ENCODE results near the gene APBA2. TPM values are rescaled to one million over a fixed set of nuclear protein-coding genes. Genes with fewer than 3 reads are reported as not detected.

APBA2 gene
- total RNA-seq, 1 experiment from 2014 or later, result not detected

DNA sequence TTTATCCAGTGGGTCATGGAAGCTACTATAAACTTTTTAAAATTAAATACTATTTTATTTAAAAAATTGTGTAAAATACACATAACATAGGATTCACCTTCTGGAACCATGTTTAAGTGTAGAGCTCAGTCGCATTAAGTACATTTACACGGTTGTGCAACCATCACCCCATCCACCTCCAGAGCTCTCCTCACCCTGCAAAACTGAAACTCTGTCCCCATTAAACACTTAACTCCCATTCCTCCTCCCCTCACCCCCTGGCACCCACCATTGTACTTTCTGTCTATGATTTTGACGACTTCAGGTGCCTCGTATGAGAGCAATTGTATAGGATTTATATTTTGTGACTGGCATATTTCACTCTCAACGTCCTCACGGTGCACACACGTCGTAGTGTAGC lies 70.7 kb downstream of the APBA2 start:
- no peak overlapping the region for H3K4me3 Mint-ChIP-seq (ENCODE audit: unreplicated experiment)
- intact Hi-C loops (cut with micrococcal nuclease; ENCODE audit: unreplicated experiment), result no loop called here
- DNase-seq, result no peak
- no peaks in the 10 kb centered on the region for H3K27me3 ChIP-seq (replicated peaks; ENCODE audit: control insufficient read depth, insufficient read depth, low read length)
- no peaks in the 10 kb centered on the region for H3K36me3 ChIP-seq (ENCODE audit: control insufficient read depth, insufficient read depth, low read length)
- CTCF ChIA-PET, result no interaction called here
- H3K36me3 Mint-ChIP-seq (ENCODE audit: insufficient read depth, unreplicated experiment), result no peaks in the 10 kb centered on the region
- no peaks in the 10 kb centered on the region for H3K9me3 ChIP-seq
- H3K4me1 ChIP-seq, result no peaks in the 10 kb centered on the region
- no peaks in the 10 kb centered on the region for H3K4me1 Mint-ChIP-seq (ENCODE audit: low read depth, unreplicated experiment)
- H3K9me3 Mint-ChIP-seq (ENCODE audit: unreplicated experiment), result no peaks in the 10 kb centered on the region
- BruUV-seq (replicated peaks), result no TSS peak
- no peak overlapping the region for H3K27ac Mint-ChIP-seq (ENCODE audit: unreplicated experiment)
- TF ChIP-seq, protein P1, sequence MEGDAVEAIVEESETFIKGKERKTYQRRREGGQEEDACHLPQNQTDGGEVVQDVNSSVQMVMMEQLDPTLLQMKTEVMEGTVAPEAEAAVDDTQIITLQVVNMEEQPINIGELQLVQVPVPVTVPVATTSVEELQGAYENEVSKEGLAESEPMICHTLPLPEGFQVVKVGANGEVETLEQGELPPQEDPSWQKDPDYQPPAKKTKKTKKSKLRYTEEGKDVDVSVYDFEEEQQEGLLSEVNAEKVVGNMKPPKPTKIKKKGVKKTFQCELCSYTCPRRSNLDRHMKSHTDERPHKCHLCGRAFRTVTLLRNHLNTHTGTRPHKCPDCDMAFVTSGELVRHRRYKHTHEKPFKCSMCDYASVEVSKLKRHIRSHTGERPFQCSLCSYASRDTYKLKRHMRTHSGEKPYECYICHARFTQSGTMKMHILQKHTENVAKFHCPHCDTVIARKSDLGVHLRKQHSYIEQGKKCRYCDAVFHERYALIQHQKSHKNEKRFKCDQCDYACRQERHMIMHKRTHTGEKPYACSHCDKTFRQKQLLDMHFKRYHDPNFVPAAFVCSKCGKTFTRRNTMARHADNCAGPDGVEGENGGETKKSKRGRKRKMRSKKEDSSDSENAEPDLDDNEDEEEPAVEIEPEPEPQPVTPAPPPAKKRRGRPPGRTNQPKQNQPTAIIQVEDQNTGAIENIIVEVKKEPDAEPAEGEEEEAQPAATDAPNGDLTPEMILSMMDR (IDR thresholded peaks at IDR 0.05; ENCODE audit: insufficient read depth in 1 of 2, low read depth in 1 of 2, low read length in 1 of 2, severe bottlenecking in 1 of 2, unreplicated experiment in 1 of 2), result no peak
- H3K27me3 Mint-ChIP-seq (ENCODE audit: insufficient read depth, unreplicated experiment), result peaks cover 15% of the 10 kb centered on the region
- POLR2A ChIA-PET, result no interaction called here
- no peak overlapping the region for H3K4me3 ChIP-seq (ENCODE audit: low read depth, low read length)

DNA sequence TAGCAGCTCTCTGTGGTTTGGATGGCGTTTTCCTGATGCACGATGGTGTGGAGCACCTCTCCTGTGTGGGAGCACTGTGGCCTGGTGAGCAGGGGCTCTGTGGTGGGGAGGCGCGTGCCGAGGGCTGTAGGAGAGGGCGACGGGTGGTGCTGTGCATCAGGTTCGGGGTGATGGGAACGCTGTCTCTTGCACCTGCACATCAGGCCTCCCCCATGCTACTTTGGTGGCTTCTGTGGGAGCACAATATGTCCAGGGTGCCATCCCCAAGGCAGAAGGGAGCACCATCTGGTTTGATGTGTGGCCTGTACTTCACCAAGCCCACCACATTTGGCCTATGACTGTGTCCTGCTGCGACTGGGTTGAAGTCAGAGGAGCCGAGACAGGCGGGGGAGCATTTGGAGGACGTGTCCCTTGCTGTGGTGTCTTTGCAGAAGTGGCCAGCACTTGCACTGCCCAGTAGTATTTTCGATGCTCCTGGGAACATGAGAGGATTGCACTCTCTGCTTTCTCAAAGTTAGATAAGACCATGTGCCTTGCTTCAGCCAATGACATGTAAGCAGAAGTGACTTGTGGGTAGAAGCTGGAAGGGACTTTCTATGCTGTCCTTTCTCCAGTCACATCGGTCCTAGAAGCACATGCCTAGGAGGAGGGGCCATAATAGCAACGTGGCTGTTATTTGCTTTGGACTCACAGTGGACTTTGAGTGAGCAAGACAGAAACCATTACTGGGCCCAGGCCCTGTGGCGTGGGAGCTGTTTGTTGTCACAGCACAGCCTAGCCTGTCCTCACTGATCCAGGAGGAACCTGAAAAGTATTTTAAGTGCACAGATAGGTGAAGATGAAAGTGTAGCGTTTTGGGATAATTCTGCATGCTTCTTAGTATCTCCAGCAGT lies 72.1 kb downstream of the APBA2 start:
- Histone ChIP-seq H3K36me3 (ENCODE audit: control insufficient read depth, insufficient read depth, low read length) (no peaks in the 10 kb centered on the region), H3K9me3 (no peaks in the 10 kb centered on the region), H3K4me3 (ENCODE audit: low read depth, low read length) (no peak overlapping the region), H3K27me3 (replicated peaks; ENCODE audit: control insufficient read depth, insufficient read depth, low read length) (no peaks in the 10 kb centered on the region), H3K4me1 (no peaks in the 10 kb centered on the region)
- BruUV-seq (replicated peaks), result no TSS peak
- POLR2A ChIA-PET, result no interaction called here
- DNase-seq, result no peak
- TF ChIP-seq, protein P1 (IDR thresholded peaks at IDR 0.05; ENCODE audit: insufficient read depth in 1 of 2, low read depth in 1 of 2, low read length in 1 of 2, severe bottlenecking in 1 of 2, unreplicated experiment in 1 of 2), result no peak
- H3K9me3 Mint-ChIP-seq (ENCODE audit: unreplicated experiment), result no peaks in the 10 kb centered on the region
- peaks cover 15% of the 10 kb centered on the region for H3K27me3 Mint-ChIP-seq (ENCODE audit: insufficient read depth, unreplicated experiment)
- CTCF ChIA-PET, result no interaction called here
- intact Hi-C loops (cut with micrococcal nuclease; ENCODE audit: unreplicated experiment), result no loop called here
- H3K36me3 Mint-ChIP-seq (ENCODE audit: insufficient read depth, unreplicated experiment), result no peaks in the 10 kb centered on the region
- no peaks in the 10 kb centered on the region for H3K4me1 Mint-ChIP-seq (ENCODE audit: low read depth, unreplicated experiment)
- H3K27ac Mint-ChIP-seq (ENCODE audit: unreplicated experiment), result no peak overlapping the region
- H3K4me3 Mint-ChIP-seq (ENCODE audit: unreplicated experiment), result no peak overlapping the region

DNA sequence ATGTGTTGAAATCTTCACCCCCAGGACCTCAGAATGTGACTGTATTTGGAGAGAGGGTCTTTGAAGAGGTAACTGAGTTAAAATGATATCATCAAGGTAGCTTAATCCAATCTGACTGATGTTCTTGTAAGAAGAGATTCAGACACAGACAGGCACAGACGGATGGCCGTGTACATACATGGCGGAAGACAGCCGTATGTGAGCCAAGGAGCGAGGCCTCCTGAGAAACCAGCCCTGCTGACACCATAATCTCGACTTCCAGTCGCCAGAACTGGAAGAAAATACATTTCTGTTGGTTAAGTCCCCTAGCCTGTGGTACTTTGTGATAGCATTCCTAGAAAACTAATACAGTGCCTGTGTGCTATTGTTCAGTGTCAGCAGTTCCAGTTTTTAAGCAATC lies 73.6 kb downstream of the APBA2 start:
- Histone ChIP-seq H3K4me3 (ENCODE audit: low read depth, low read length) (no peak overlapping the region), H3K36me3 (ENCODE audit: control insufficient read depth, insufficient read depth, low read length) (no peaks in the 10 kb centered on the region), H3K9me3 (no peaks in the 10 kb centered on the region), H3K4me1 (no peaks in the 10 kb centered on the region), H3K27me3 (replicated peaks; ENCODE audit: control insufficient read depth, insufficient read depth, low read length) (no peaks in the 10 kb centered on the region)
- Mint-ChIP-seq H3K27ac (ENCODE audit: unreplicated experiment) (no peak overlapping the region), H3K27me3 (ENCODE audit: insufficient read depth, unreplicated experiment) (peaks cover 7% of the 10 kb centered on the region), H3K4me1 (ENCODE audit: low read depth, unreplicated experiment) (no peaks in the 10 kb centered on the region), H3K4me3 (ENCODE audit: unreplicated experiment) (no peak overlapping the region), H3K36me3 (ENCODE audit: insufficient read depth, unreplicated experiment) (no peaks in the 10 kb centered on the region), H3K9me3 (ENCODE audit: unreplicated experiment) (no peaks in the 10 kb centered on the region)
- ChIA-PET POLR2A (no interaction called here), CTCF (interaction anchor here (0.7 kb wide), 1 partner anchor 129 kb away, joined by 3 read pairs; no protein-coding TSS in a partner anchor)
- no peak for DNase-seq
- intact Hi-C loops (cut with micrococcal nuclease; ENCODE audit: unreplicated experiment), result no loop called here
- TF ChIP-seq, protein P1 (IDR thresholded peaks at IDR 0.05; ENCODE audit: insufficient read depth in 1 of 2, low read depth in 1 of 2, low read length in 1 of 2, severe bottlenecking in 1 of 2, unreplicated experiment in 1 of 2), result no peak
- no TSS peak for BruUV-seq (replicated peaks)
